ENCODE results near the gene FN3KRP. TPM values are rescaled to one million over a fixed set of nuclear protein-coding genes. Genes with fewer than 3 reads are reported as not detected.

The FN3KRP gene
- total RNA-seq, 2 donors from 2014 or later, result 34.5 to 40.0 TPM

DNA sequence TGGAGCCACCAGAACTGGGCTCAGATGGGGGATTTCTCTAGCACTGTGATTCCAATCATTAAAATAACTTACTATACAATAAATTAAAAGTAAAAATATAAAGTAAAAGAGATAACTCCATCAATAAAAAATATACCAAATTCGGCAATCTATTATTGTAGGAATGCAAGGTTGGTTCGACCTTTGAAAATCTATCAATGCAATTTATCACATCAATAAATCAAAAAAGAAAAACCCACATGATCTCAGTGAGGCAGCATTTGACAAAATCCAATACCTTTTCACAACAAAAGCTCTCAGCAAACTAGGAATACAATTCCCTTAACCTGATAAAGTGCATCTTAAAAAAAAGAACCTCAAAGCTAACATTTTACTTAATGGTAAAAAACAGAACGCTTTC, 35.0 kb upstream of the FN3KRP start:
- no peak overlapping the region for H3K4me3 Mint-ChIP-seq
- Histone ChIP-seq H3K27ac (ENCODE audit: low read depth, low read length) (no peak overlapping the region), H3K36me3 (ENCODE audit: control insufficient read depth, insufficient read depth, low read length) (no peaks in the 10 kb centered on the region), H3K27me3 (ENCODE audit: control insufficient read depth, insufficient read depth, low read length, poor library complexity, severe bottlenecking) (no peaks in the 10 kb centered on the region), H3K9ac (ENCODE audit: extremely low read depth, low read length, poor library complexity, severe bottlenecking) (no peak overlapping the region), H3K4me1 (ENCODE audit: control insufficient read depth, insufficient read depth, low read length) (no peaks in the 10 kb centered on the region), H3K4me3 (ENCODE audit: low read length) (no peak overlapping the region), H3K9me3 (ENCODE audit: control insufficient read depth, low read length) (peaks cover 13% of the 10 kb centered on the region)
- H3K4me1 Mint-ChIP-seq, result no peaks in the 10 kb centered on the region
- DNase-seq, result no peak
- H3K36me3 Mint-ChIP-seq (ENCODE audit: low read depth), result no peaks in the 10 kb centered on the region
- peaks cover 14% of the 10 kb centered on the region for H3K9me3 Mint-ChIP-seq
- H3K27ac Mint-ChIP-seq, result no peak overlapping the region
- no peaks in the 10 kb centered on the region for H3K27me3 Mint-ChIP-seq (ENCODE audit: insufficient read depth)
- TF ChIP-seq, protein P1, sequence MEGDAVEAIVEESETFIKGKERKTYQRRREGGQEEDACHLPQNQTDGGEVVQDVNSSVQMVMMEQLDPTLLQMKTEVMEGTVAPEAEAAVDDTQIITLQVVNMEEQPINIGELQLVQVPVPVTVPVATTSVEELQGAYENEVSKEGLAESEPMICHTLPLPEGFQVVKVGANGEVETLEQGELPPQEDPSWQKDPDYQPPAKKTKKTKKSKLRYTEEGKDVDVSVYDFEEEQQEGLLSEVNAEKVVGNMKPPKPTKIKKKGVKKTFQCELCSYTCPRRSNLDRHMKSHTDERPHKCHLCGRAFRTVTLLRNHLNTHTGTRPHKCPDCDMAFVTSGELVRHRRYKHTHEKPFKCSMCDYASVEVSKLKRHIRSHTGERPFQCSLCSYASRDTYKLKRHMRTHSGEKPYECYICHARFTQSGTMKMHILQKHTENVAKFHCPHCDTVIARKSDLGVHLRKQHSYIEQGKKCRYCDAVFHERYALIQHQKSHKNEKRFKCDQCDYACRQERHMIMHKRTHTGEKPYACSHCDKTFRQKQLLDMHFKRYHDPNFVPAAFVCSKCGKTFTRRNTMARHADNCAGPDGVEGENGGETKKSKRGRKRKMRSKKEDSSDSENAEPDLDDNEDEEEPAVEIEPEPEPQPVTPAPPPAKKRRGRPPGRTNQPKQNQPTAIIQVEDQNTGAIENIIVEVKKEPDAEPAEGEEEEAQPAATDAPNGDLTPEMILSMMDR (conservative IDR thresholded peaks at IDR 0.05), result no peak
- 80 to 93% methylated on average over 2 of the region's 3 CpGs for WGBS, 2 experiments (ENCODE audit: insufficient coverage in 1 of 2, insufficient read length in 1 of 2)

DNA sequence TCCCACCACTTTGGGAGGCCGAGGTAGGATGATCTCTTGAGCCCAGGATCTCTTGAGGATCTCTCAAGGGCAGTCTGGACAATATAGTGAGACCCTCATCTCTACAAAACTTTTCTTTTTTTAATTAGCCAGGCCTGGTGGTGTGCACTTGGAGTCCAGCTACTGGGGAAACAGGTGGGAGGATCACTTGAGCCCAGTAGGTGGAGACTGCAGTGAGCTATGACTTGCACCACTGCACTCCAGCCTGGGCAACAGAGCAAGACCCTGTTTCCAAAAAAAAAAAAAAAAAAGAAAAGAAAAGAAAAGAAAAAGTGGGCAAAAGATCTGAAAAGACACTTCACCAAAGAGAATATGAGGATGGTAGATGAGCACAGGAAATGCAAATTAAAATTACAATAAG, 33.0 kb upstream of the FN3KRP start:
- no peak overlapping the region for H3K9ac ChIP-seq (ENCODE audit: extremely low read depth, low read length, poor library complexity, severe bottlenecking)
- H3K27me3 ChIP-seq (ENCODE audit: control insufficient read depth, insufficient read depth, low read length, poor library complexity, severe bottlenecking), result no peaks in the 10 kb centered on the region
- no peak overlapping the region for H3K4me3 Mint-ChIP-seq
- H3K9me3 Mint-ChIP-seq, result peaks cover 14% of the 10 kb centered on the region
- WGBS, 2 experiments (ENCODE audit: insufficient coverage in 1 of 2, insufficient read length in 1 of 2), result 64 to 89% methylated on average over 1 of the region's 1 CpG
- no peak overlapping the region for H3K27ac Mint-ChIP-seq
- TF ChIP-seq, protein P1 (conservative IDR thresholded peaks at IDR 0.05), result no peak
- H3K9me3 ChIP-seq (ENCODE audit: control insufficient read depth, low read length), result peaks cover 13% of the 10 kb centered on the region
- H3K36me3 Mint-ChIP-seq (ENCODE audit: low read depth), result no peaks in the 10 kb centered on the region
- no peak overlapping the region for H3K4me3 ChIP-seq (ENCODE audit: low read length)
- H3K27me3 Mint-ChIP-seq (ENCODE audit: insufficient read depth), result no peaks in the 10 kb centered on the region
- H3K4me1 Mint-ChIP-seq, result no peaks in the 10 kb centered on the region
- H3K4me1 ChIP-seq (ENCODE audit: control insufficient read depth, insufficient read depth, low read length), result no peaks in the 10 kb centered on the region
- no peak overlapping the region for H3K27ac ChIP-seq (ENCODE audit: low read depth, low read length)
- H3K36me3 ChIP-seq (ENCODE audit: control insufficient read depth, insufficient read depth, low read length), result no peaks in the 10 kb centered on the region
- DNase-seq, result no peak

DNA sequence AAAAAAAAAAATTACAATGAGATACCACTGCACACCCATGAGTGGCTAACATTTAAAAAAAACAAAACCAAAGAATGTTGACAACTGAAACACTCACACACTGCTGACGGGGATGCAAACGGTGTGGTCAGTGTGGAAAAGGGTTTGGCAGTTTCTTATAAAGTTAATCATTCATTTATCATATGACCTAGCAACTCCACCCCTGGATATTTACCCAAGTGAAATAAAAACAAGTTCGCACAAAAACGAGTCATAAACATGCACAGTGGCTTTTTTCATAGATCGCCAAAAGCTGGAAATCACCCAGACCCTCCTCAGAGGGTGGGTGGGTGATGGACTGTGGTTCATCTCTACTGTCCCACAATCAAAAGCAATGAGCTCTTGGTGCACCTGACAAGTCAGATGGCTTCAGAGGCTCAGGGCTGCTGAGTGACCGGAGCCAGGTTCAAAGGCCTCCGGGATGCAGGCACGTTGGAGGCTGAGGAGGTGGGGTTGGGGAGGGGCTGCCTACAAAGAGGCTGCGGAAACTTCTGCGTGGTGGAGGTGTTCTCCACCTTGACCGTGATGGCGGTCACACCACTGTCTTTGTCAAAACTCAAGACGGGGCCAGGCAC, 32.2 kb upstream of the FN3KRP start:
- Histone ChIP-seq H3K4me3 (ENCODE audit: low read length) (no peak overlapping the region), H3K36me3 (ENCODE audit: control insufficient read depth, insufficient read depth, low read length) (no peaks in the 10 kb centered on the region), H3K27me3 (ENCODE audit: control insufficient read depth, insufficient read depth, low read length, poor library complexity, severe bottlenecking) (no peaks in the 10 kb centered on the region), H3K9me3 (ENCODE audit: control insufficient read depth, low read length) (peaks cover 13% of the 10 kb centered on the region), H3K9ac (ENCODE audit: extremely low read depth, low read length, poor library complexity, severe bottlenecking) (no peak overlapping the region), H3K27ac (ENCODE audit: low read depth, low read length) (no peak overlapping the region), H3K4me1 (ENCODE audit: control insufficient read depth, insufficient read depth, low read length) (no peaks in the 10 kb centered on the region)
- H3K27me3 Mint-ChIP-seq (ENCODE audit: insufficient read depth), result no peaks in the 10 kb centered on the region
- peaks cover 14% of the 10 kb centered on the region for H3K9me3 Mint-ChIP-seq
- H3K4me3 Mint-ChIP-seq, result no peak overlapping the region
- WGBS, 2 experiments (ENCODE audit: insufficient coverage in 1 of 2, insufficient read length in 1 of 2), result 91 to 96% methylated on average over 6 to 13 of the region's 13 CpGs
- H3K4me1 Mint-ChIP-seq, result no peaks in the 10 kb centered on the region
- TF ChIP-seq, protein P1 (conservative IDR thresholded peaks at IDR 0.05), result no peak
- H3K27ac Mint-ChIP-seq, result no peak overlapping the region
- DNase-seq, result no peak
- no peaks in the 10 kb centered on the region for H3K36me3 Mint-ChIP-seq (ENCODE audit: low read depth)

All from endodermal cell (in vitro differentiated cells).